Measurements from ENCODE around the gene MTX1.
A peak's percentile ranks its signal among the peaks of the same experiment; 100 is the strongest.
"Not testable (repeated sequence)": the region's sequence is repeated elsewhere in the genome, so short reads cannot be mapped to it uniquely, and the experiment has no call there.

Gene MTX1

DNA sequence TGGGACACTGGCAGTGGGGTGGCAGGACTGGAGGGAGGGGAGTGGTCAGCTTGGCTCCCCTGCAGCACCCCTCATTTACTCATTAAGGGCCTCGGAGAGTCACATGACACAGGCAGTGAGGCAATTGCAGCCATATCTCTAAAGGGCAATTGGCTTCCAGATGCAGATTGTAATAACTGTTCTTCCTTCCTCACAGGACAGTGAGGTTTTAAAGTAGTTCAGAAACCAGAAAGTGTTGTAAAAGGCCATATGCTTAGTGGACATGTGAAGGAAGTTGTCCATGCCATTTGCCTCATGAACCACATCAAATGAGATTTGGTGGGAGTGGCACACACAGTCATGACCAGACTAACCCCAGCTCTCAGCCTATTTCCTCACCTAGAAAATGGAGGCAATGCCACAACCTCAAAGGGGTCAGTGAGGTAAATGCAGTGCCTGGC is 11.1 kb downstream of the MTX1 start:
- Histone ChIP-seq H3K36me3 (ENCODE audit: control insufficient read depth in 1 of 2, insufficient read depth in 2 of 2, low read length in 2 of 2) (peaks cover 0 to 6% of the 10 kb centered on the region in 2 donors), H3K4me3 (ENCODE audit: low read depth in 1 of 2, low read length in 2 of 2) (peak overlapping the region; percentile 26 to 35), H3K9me3 (ENCODE audit: control insufficient read depth in 1 of 2, low read length in 2 of 2) (no peaks in the 10 kb centered on the region), H3K27me3 (ENCODE audit: low read depth, low read length) (no peaks in the 10 kb centered on the region), H3K27ac (ENCODE audit: low read length) (no peak overlapping the region), H3K4me1 (ENCODE audit: control insufficient read depth in 1 of 2, insufficient read depth in 2 of 2, low read length in 2 of 2) (peaks cover 0 to 4% of the 10 kb centered on the region in 2 donors)

DNA sequence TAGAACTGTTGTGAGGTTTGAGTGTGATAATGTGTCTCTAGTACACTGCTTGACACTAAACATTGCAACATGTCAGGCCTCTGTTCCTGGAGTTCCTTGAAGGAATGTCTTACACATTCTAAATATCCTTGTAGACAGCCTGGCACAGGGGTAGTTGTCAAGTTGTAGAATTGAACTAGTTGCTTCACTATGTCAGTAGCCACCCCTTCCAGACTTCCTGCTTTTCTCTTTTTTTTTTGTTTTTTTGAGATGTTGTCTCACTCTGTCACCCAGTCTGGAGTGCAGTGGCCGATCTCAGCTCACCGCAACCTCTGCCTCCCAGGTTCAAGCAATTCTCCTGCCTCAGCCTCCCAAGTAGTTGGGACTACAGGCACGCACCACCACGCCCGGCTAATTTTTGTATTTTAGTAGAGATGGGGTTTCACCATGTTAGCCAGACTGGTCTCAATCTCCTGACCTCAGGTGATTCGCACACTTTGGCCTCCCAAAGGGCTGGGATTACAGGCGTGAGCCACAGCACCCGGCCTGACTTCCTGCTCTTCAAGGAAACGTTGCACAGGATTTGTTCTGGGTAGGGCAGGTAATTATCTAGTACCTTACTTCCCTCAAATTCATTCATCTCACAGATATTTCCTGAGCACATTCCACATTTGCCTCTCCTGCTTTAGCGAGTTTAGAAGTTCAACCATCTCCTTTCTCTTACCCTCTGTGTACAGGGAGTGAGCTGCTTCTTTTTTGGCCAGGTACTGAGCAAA is 11.9 kb downstream of the MTX1 start:
- not testable (repeated sequence) for H3K4me3 ChIP-seq (ENCODE audit: low read depth in 1 of 2, low read length in 2 of 2); H3K4me1 ChIP-seq (ENCODE audit: control insufficient read depth in 1 of 2, insufficient read depth in 2 of 2, low read length in 2 of 2); H3K9me3 ChIP-seq (ENCODE audit: control insufficient read depth in 1 of 2, low read length in 2 of 2); H3K27ac ChIP-seq (ENCODE audit: low read length); H3K36me3 ChIP-seq (ENCODE audit: control insufficient read depth in 1 of 2, insufficient read depth in 2 of 2, low read length in 2 of 2); H3K27me3 ChIP-seq (ENCODE audit: low read depth, low read length)

DNA sequence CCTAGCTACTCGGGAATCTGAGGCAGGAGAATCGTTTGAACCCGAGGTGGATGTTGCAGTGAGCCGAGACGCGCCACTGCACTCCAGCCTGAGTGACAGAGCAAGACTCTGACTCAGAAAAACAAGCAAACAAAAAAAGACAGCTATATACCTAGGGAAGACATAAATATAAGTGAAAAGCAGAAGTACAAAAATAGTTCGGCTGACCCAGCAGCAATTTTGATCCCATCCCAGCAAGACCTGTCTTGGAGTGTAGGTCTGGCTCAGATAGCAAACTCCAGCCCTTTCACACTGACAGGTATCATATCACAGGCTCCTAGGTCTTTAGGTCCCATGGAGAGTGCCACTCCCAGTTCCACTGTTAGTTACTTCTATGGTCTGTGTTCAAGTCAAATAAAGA is 14.6 kb downstream of the MTX1 start:
- Histone ChIP-seq H3K9me3 (ENCODE audit: control insufficient read depth in 1 of 2, low read length in 2 of 2) (no peaks in the 10 kb centered on the region), H3K27me3 (ENCODE audit: low read depth, low read length) (no peaks in the 10 kb centered on the region), H3K27ac (ENCODE audit: low read length) (no peak overlapping the region), H3K4me1 (ENCODE audit: control insufficient read depth in 1 of 2, insufficient read depth in 2 of 2, low read length in 2 of 2) (peaks cover 7 to 19% of the 10 kb centered on the region in 2 donors), H3K4me3 (ENCODE audit: low read depth in 1 of 2, low read length in 2 of 2) (no peak overlapping the region), H3K36me3 (ENCODE audit: control insufficient read depth in 1 of 2, insufficient read depth in 2 of 2, low read length in 2 of 2) (no peaks in the 10 kb centered on the region)

DNA sequence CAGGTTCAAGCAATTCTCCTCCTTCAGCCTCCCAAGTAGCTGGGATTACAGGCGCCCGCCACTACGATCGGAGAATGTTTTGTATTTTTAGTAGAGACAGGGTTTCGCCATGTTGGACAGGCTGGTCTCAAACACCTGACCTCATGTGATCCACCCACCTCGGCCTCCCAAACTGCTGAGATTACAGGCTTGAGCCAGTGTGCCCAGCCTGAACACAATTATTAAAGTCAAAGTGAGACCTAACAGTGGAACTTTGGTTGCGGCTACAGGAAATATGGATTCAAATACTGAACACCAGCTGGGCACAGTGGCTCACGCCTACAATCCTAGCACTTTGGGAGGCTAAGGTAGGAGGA is 16.9 kb downstream of the MTX1 start:
- not testable (repeated sequence) for H3K9me3 ChIP-seq (ENCODE audit: control insufficient read depth in 1 of 2, low read length in 2 of 2); H3K4me3 ChIP-seq (ENCODE audit: low read depth in 1 of 2, low read length in 2 of 2); H3K27ac ChIP-seq (ENCODE audit: low read length); H3K36me3 ChIP-seq (ENCODE audit: control insufficient read depth in 1 of 2, insufficient read depth in 2 of 2, low read length in 2 of 2); H3K27me3 ChIP-seq (ENCODE audit: low read depth, low read length)
- peaks cover 7 to 19% of the 10 kb centered on the region in 2 donors for H3K4me1 ChIP-seq (ENCODE audit: control insufficient read depth in 1 of 2, insufficient read depth in 2 of 2, low read length in 2 of 2)

DNA sequence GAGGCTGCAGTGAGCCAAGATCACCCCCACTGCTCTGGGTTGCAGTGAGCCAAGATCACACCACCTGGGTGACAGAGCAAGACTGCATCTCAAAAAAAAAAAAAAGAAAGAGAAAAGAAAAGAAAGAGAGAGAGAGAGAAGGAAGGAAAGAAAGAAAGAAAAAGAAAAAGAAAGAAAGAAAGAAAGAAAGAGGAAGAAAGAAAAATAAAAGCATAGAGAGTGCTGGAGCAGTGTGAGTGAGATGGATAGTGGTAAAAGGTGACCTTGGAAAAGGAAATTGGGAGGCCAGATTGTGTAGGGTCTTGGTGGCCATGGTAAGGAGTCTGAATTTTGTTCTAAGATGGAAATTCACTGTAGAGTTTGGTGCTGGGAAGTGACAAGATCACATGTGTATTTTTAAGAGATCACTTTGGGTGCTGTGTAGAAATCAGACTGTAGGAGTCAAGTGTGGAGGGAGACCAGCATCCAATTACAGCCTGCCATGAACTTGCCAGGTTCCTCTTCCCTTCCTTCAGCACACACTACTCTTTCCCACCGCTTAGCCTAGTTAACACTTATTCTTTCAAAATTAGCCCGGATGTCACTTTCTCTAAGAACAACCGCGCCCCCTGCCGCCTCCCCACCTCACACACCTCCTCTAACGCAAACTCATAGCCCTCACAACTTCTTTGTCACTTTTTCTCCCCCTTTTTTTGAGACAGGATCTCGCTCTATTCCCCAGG is 17.9 kb downstream of the MTX1 start:
- Histone ChIP-seq H3K4me1 (ENCODE audit: control insufficient read depth in 1 of 2, insufficient read depth in 2 of 2, low read length in 2 of 2) (peaks cover 7 to 19% of the 10 kb centered on the region in 2 donors), H3K4me3 (ENCODE audit: low read depth in 1 of 2, low read length in 2 of 2) (peak overlapping the region; percentile 71 to 73), H3K9me3 (ENCODE audit: control insufficient read depth in 1 of 2, low read length in 2 of 2) (no peaks in the 10 kb centered on the region), H3K36me3 (ENCODE audit: control insufficient read depth in 1 of 2, insufficient read depth in 2 of 2, low read length in 2 of 2) (no peaks in the 10 kb centered on the region), H3K27me3 (ENCODE audit: low read depth, low read length) (no peaks in the 10 kb centered on the region), H3K27ac (ENCODE audit: low read length) (peak overlapping the region; percentile 84)

DNA sequence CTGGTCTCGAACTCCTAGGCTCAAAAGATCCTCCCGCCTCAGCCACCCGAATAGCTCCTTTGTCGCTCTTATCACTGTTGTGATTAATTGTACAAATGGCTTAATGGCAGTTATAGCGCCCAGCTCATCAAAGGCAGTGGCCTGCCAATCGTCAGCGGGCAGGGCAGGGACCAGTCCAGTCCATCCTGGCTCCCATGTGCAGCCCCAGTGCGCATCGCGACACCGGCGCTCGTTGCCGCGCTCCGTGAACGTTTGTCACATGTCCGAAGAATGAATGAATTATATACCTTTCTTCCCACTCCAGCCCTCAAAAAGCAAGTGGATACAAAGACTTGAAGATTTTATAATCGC is 18.4 kb downstream of the MTX1 start:
- Histone ChIP-seq H3K9me3 (ENCODE audit: control insufficient read depth in 1 of 2, low read length in 2 of 2) (no peaks in the 10 kb centered on the region), H3K27me3 (ENCODE audit: low read depth, low read length) (no peaks in the 10 kb centered on the region), H3K4me1 (ENCODE audit: control insufficient read depth in 1 of 2, insufficient read depth in 2 of 2, low read length in 2 of 2) (peaks cover 7 to 20% of the 10 kb centered on the region in 2 donors), H3K4me3 (ENCODE audit: low read depth in 1 of 2, low read length in 2 of 2) (peak overlapping the region; percentile 71 to 73), H3K27ac (ENCODE audit: low read length) (peak overlapping the region; percentile 84), H3K36me3 (ENCODE audit: control insufficient read depth in 1 of 2, insufficient read depth in 2 of 2, low read length in 2 of 2) (no peaks in the 10 kb centered on the region)

DNA sequence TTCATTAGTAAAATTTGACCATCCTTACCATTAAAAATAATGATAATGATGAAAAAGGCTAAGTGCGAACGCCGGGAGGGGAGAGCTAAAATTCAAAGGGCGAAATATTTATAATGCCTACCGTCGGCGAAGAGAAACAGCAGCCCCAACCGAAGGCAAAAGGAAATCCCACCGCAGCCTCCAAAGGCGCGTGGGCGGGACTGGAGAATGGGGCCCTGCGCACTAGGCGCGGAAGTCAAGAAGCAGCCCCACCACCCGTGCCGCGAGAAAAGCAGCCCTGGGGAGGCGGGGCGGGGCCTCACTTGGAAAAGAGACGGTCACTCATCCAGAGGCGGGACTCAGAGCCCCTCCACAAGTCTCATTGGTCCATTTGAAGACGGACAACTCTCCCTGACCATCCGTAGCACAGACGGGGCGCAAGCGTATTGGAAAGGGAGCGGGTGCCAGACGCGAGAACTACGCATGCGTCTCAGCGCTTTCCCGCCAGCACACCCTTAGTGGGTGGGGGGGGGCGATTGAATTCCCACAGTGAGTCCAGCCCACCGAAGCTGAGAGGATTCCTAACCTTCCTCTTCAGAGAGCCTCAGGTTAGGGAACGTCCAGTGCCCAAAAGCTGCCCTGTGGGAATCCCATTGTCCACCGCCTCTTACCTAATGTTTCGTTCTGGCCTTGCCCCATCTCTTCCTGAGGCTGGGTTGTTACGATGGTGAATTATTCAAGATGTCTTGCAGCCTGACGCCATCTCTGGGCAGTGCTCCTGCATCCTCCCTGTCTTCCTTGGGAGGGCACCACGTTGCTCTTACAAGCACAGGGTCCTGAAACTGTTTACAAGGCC is 19.0 kb downstream of the MTX1 start:
- Histone ChIP-seq H3K4me1 (ENCODE audit: control insufficient read depth in 1 of 2, insufficient read depth in 2 of 2, low read length in 2 of 2) (peaks cover 7 to 23% of the 10 kb centered on the region in 2 donors), H3K4me3 (ENCODE audit: low read depth in 1 of 2, low read length in 2 of 2) (peak overlapping the region; percentile 71 to 73), H3K36me3 (ENCODE audit: control insufficient read depth in 1 of 2, insufficient read depth in 2 of 2, low read length in 2 of 2) (no peaks in the 10 kb centered on the region), H3K27me3 (ENCODE audit: low read depth, low read length) (no peaks in the 10 kb centered on the region), H3K9me3 (ENCODE audit: control insufficient read depth in 1 of 2, low read length in 2 of 2) (no peaks in the 10 kb centered on the region), H3K27ac (ENCODE audit: low read length) (peak overlapping the region; percentile 93)

DNA sequence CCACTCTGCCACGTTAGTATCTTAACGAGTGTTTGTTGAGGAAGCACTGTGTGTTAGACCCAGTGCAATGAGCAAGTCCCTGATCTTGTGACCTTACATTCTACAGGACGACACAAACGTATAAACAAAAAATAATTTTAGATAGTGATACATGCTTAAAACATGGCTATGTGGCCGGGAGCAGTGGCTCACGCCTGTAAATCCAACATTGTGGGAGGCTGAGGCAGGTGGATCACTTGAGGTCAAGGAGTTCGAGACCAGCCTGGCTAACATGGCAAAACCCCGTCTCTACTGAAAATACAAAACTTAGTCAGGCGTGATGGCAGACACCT is 19.6 kb downstream of the MTX1 start:
- Histone ChIP-seq H3K4me1 (ENCODE audit: control insufficient read depth in 1 of 2, insufficient read depth in 2 of 2, low read length in 2 of 2) (peaks cover 7 to 28% of the 10 kb centered on the region in 2 donors), H3K9me3 (ENCODE audit: control insufficient read depth in 1 of 2, low read length in 2 of 2) (no peaks in the 10 kb centered on the region), H3K4me3 (ENCODE audit: low read depth in 1 of 2, low read length in 2 of 2) (peak overlapping the region; percentile 71 to 73), H3K27me3 (ENCODE audit: low read depth, low read length) (no peaks in the 10 kb centered on the region), H3K27ac (ENCODE audit: low read length) (peak overlapping the region; percentile 93), H3K36me3 (ENCODE audit: control insufficient read depth in 1 of 2, insufficient read depth in 2 of 2, low read length in 2 of 2) (no peaks in the 10 kb centered on the region)

DNA sequence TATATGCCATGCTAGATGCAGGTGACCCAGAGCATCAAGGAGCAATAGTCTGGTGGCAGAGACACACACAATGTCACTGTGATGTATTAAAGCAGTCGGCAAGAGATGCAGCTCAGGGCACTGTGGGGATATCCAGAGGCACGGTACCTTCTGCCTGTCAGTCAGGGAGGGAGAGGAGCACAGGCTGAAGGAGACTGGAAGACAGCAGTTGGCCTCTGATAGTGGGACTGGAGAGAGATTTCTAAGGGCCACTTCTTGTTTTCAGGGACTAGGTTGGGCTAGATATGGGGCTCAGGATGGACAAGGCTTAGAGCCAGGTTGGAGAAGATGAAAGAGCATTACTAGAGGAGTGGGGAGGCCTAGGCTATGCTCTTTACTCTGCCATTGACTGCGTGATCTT is 22.8 kb downstream of the MTX1 start:
- not testable (repeated sequence) for H3K27ac ChIP-seq (ENCODE audit: low read length); H3K4me3 ChIP-seq (ENCODE audit: low read depth in 1 of 2, low read length in 2 of 2); H3K36me3 ChIP-seq (ENCODE audit: control insufficient read depth in 1 of 2, insufficient read depth in 2 of 2, low read length in 2 of 2); H3K9me3 ChIP-seq (ENCODE audit: control insufficient read depth in 1 of 2, low read length in 2 of 2); H3K27me3 ChIP-seq (ENCODE audit: low read depth, low read length)
- H3K4me1 ChIP-seq (ENCODE audit: control insufficient read depth in 1 of 2, insufficient read depth in 2 of 2, low read length in 2 of 2): peaks cover 4 to 20% of the 10 kb centered on the region in 2 donors

DNA sequence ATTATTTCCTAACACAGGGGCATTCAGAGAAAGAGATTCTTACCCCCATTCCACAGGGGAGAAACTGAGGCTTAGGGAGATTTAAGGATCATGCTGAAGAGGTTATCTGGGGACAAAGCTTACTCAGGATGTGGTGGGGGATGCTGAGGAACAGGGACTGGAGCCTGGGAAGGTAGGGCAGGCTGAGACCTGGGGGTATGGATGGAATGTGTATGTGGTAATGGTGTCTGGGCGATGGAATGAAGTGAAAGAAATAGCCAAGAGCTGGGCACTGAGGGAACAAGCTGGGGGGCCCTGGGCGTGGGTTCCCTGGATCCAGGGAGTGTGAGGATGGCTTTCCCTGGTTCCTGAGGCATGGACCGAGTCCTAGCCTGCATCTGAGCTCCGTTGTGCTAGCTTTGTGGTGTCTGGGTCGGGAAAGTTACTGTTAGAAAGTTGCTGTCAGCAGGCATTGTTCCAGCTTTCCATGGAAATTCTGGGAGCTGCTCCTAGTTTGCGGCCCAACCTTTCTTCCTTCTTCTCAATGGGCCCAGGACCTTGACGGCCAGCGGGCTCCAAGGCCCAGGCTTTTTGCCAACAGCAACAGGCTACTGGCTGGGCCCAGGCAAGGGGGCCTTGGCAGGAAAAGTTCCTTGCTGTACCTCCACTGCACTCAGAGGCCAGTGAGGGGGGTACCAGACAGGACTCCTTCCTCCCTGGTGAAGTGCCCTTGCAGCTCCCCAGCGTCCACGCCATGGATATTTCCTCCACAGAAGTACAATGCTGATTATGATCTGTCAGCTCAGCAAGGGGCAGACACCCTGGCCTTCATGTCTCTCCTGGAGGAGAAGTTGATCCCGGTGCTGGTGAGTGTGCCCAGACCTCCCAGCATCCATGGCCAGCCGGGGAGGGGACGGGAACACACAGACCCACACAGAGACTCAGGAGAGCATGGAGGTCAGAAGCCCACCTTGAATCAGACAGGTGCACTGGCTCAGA is 23.8 kb downstream of the MTX1 start:
- H3K27me3 ChIP-seq (ENCODE audit: low read depth, low read length); H3K27ac ChIP-seq (ENCODE audit: low read length); H3K9me3 ChIP-seq (ENCODE audit: control insufficient read depth in 1 of 2, low read length in 2 of 2); H3K4me3 ChIP-seq (ENCODE audit: low read depth in 1 of 2, low read length in 2 of 2): not testable (repeated sequence)
- Histone ChIP-seq H3K36me3 (ENCODE audit: control insufficient read depth in 1 of 2, insufficient read depth in 2 of 2, low read length in 2 of 2) (peaks cover 0 to 12% of the 10 kb centered on the region in 2 donors), H3K4me1 (ENCODE audit: control insufficient read depth in 1 of 2, insufficient read depth in 2 of 2, low read length in 2 of 2) (peaks cover 4 to 16% of the 10 kb centered on the region in 2 donors)

Measured in muscle layer of duodenum (tissue), 2 donors.